CD4-positive, alpha-beta memory T cell (primary cell): ENCODE measurements around the gene DHX57. TPM values are rescaled to one million over a fixed set of nuclear protein-coding genes. Genes with fewer than 3 reads are reported as not detected.

ENCODE experiments used
- CTCF ChIA-PET: fragments of 350-600 bp; sonication (Branson Sonifier 250); formaldehyde crosslinking; loops from one replicate; lab custom pipeline; 2021; ENCODE audit warnings: inconsistent platforms; ENCODE audit not compliant: partially characterized antibody; lab: Charles Lee
- POLR2A ChIA-PET: fragments of 350-600 bp; sonication (Branson Sonifier 250); formaldehyde crosslinking; loops from one replicate; lab custom pipeline; 2021; ENCODE audit not compliant: partially characterized antibody; lab: Charles Lee
- DNase-seq, 5 donors: peaks; one replicate each; pipeline versions ENCODE4 v3.0.0 to v3.0.0-alpha.2; 2020 to 2022; ENCODE audit warnings: mixed read lengths in 1 of 5
- H3K27ac ChIP-seq: one replicate; pipeline ENCODE4 v1.7.0; 2013; ENCODE audit warnings: low read depth, low read length
- H3K27me3 ChIP-seq: 2 replicates; pipeline ENCODE4 v1.7.0; 2013; ENCODE audit warnings: mild to moderate bottlenecking, low read length, moderate library complexity; ENCODE audit not compliant: insufficient read depth
- H3K36me3 ChIP-seq: 2 replicates; pipeline ENCODE4 v1.7.0; 2013; ENCODE audit warnings: mild to moderate bottlenecking, low read length, moderate library complexity; ENCODE audit not compliant: insufficient read depth
- H3K4me1 ChIP-seq: 2 replicates; pipeline ENCODE4 v1.7.0; 2013; ENCODE audit warnings: mild to moderate bottlenecking, low read length, moderate library complexity; ENCODE audit not compliant: insufficient read depth
- H3K4me3 ChIP-seq, 2 donors: one replicate each; pipeline ENCODE4 v1.7.0; 2013; ENCODE audit warnings: low read length in 2 of 2, mild to moderate bottlenecking in 1 of 2
- H3K9me3 ChIP-seq, 2 donors: one replicate each; pipeline ENCODE4 v1.7.0; 2013; ENCODE audit warnings: low read length in 2 of 2, control low read depth in 1 of 2; ENCODE audit not compliant: control insufficient read depth in 1 of 2
- H3K27ac Mint-ChIP-seq, 7 donors: one replicate each; pipeline ENCODE4 v1.8.0; 2020 to 2021; ENCODE audit warnings: mixed read lengths in 7 of 7, mild to moderate bottlenecking in 6 of 7, inconsistent platforms in 3 of 7, moderate library complexity in 3 of 7
- H3K27me3 Mint-ChIP-seq, 2 donors: one replicate each; pipeline ENCODE4 v1.8.0; 2020 to 2021; ENCODE audit warnings: mixed read lengths in 2 of 2
- H3K36me3 Mint-ChIP-seq, 2 donors: one replicate each; pipeline ENCODE4 v1.8.0; 2020 to 2021; ENCODE audit warnings: mixed read lengths in 2 of 2, inconsistent platforms in 1 of 2, mild to moderate bottlenecking in 1 of 2
- H3K4me1 Mint-ChIP-seq, 4 donors: one replicate each; pipeline ENCODE4 v1.8.0; 2020 to 2021; ENCODE audit warnings: mixed read lengths in 4 of 4, mild to moderate bottlenecking in 1 of 4
- H3K4me3 Mint-ChIP-seq, 8 donors: one replicate each; pipeline ENCODE4 v1.8.0; 2020 to 2021; ENCODE audit warnings: mixed read lengths in 8 of 8, mild to moderate bottlenecking in 7 of 8, moderate library complexity in 6 of 8, inconsistent platforms in 3 of 8
- H3K9me3 Mint-ChIP-seq, 8 donors: one replicate each; pipeline ENCODE4 v1.8.0; 2020 to 2021; ENCODE audit warnings: mixed read lengths in 8 of 8, mild to moderate bottlenecking in 5 of 8, inconsistent platforms in 3 of 8, moderate library complexity in 1 of 8
- intact Hi-C: fragments of 100-400 bp; cut with micrococcal nuclease; formaldehyde crosslinking; loops from one replicate; pipeline ENCODE4 v1.15.1; 2023
- polyA plus RNA-seq, 2 donors: library from polyadenylated mRNA; unstranded; fragments of 300-500 nt; fragmentation: Illumina TruSeq; gene quantifications; one replicate each; pipeline ENCODE4 v1.2.3, GENCODE V29; 2021
- total RNA-seq, 2 experiments: library from RNA; stranded (reverse); gene quantifications; one replicate each; pipeline ENCODE4 v1.2.3, GENCODE V29; 2021

DHX57 gene
- total and polyA plus RNA-seq, 4 experiments from 2014 or later = 3.9 to 23.5 (median 12.6) TPM

GRCh38 chr2:38748943-38749804 is 126.6 kb downstream of the DHX57 start:
- no peaks in the 10 kb centered on the region for H3K9me3 ChIP-seq
- peaks cover 56% of the 10 kb centered on the region for H3K36me3 ChIP-seq
- Mint-ChIP-seq H3K27ac (peak overlapping the region; percentile 86 to 100 (median 96)), H3K36me3 (peaks cover 61 to 75% of the 10 kb centered on the region in 2 donors), H3K9me3 (peaks cover 0 to 22% (median 1%) of the 10 kb centered on the region in 8 donors), H3K4me3 (peak overlapping the region; percentile 98 to 100 (median 100)), H3K27me3 (peaks cover 0 to 3% of the 10 kb centered on the region in 2 donors), H3K4me1 (peaks cover 53 to 88% (median 65%) of the 10 kb centered on the region in 4 donors)
- H3K27me3 ChIP-seq = no peaks in the 10 kb centered on the region
- intact Hi-C loops = no loop called here
- H3K27ac ChIP-seq = peak overlapping the region; percentile 93
- peak overlapping the region; percentile 96 to 98 for H3K4me3 ChIP-seq
- peak in 2 of 5 donors; percentile 33 to 63 for DNase-seq
- CTCF ChIA-PET = interaction anchor here (1.0 to 4.4 kb wide), 7 partner anchors 8 to 195 kb away, joined by 3 to 27 read pairs (median 3); no protein-coding TSS in a partner anchor
- peaks cover 74% of the 10 kb centered on the region for H3K4me1 ChIP-seq
- POLR2A ChIA-PET = interaction anchor here (0.7 to 8.0 kb wide), 15 partner anchors 8 to 204 kb away, joined by 3 to 327 read pairs (median 4); partner anchors contain the start of genes GALM, GEMIN6 and HNRNPLL

- no peak for DNase-seq
- Mint-ChIP-seq H3K9me3 (peaks cover 0 to 22% (median 1%) of the 10 kb centered on the region in 8 donors), H3K36me3 (peaks cover 69 to 81% of the 10 kb centered on the region in 2 donors), H3K27ac (peak overlapping the region; percentile 86 to 99 (median 96)), H3K4me1 (peaks cover 58 to 90% (median 67%) of the 10 kb centered on the region in 4 donors), H3K27me3 (peaks cover 0 to 3% of the 10 kb centered on the region in 2 donors), H3K4me3 (peak overlapping the region; percentile 98 to 100 (median 100))
- H3K9me3 ChIP-seq = no peaks in the 10 kb centered on the region
- H3K4me1 ChIP-seq = peaks cover 75% of the 10 kb centered on the region
- peaks cover 64% of the 10 kb centered on the region for H3K36me3 ChIP-seq
- peak overlapping the region in 1 of 2 donors; percentile 3 for H3K4me3 ChIP-seq
- H3K27me3 ChIP-seq = no peaks in the 10 kb centered on the region
- CTCF ChIA-PET = interaction anchor here (0.6 to 4.4 kb wide), 6 partner anchors 22 to 167 kb away, joined by 3 to 27 read pairs (median 4); no protein-coding TSS in a partner anchor
- H3K27ac ChIP-seq = peak overlapping the region; percentile 93
- POLR2A ChIA-PET = interaction anchor here (0.6 to 8.0 kb wide), 12 partner anchors 7 to 389 kb away, joined by 3 to 327 read pairs (median 4); partner anchors contain the start of genes GALM, GEMIN6 and HNRNPLL
- intact Hi-C loops = no loop called here
These were observed 127.3 kb downstream of the DHX57 start for GRCh38 chr2:38748391-38748790.

- no peak for DNase-seq
- Mint-ChIP-seq H3K9me3 (peaks cover 0 to 22% (median 1%) of the 10 kb centered on the region in 8 donors), H3K36me3 (peaks cover 70 to 85% of the 10 kb centered on the region in 2 donors), H3K27ac (peak overlapping the region; percentile 86 to 99 (median 96)), H3K4me1 (peaks cover 58 to 93% (median 68%) of the 10 kb centered on the region in 4 donors), H3K4me3 (peak overlapping the region; percentile 98 to 100 (median 100)), H3K27me3 (peaks cover 0 to 3% of the 10 kb centered on the region in 2 donors)
- Histone ChIP-seq H3K4me3 (peak overlapping the region in 1 of 2 donors; percentile 3), H3K36me3 (peaks cover 67% of the 10 kb centered on the region), H3K27me3 (no peaks in the 10 kb centered on the region), H3K9me3 (no peaks in the 10 kb centered on the region), H3K4me1 (peaks cover 78% of the 10 kb centered on the region), H3K27ac (peak overlapping the region; percentile 93)
- ChIA-PET CTCF (interaction anchor here (1.0 to 4.4 kb wide), 4 partner anchors 149 to 166 kb away, joined by 3 to 27 read pairs (median 4); no protein-coding TSS in a partner anchor), POLR2A (interaction anchor here (0.6 to 8.0 kb wide), 13 partner anchors 7 to 389 kb away, joined by 3 to 327 read pairs (median 4); partner anchors contain the start of genes GALM, GEMIN6 and HNRNPLL)
- intact Hi-C loops = no loop called here
These were observed 127.9 kb downstream of the DHX57 start for GRCh38 chr2:38747819-38748218.

Other genes with a start within 250 kb of the DHX57 start
- 10 to 100 TPM; 35.5 to 35.8 TPM for gene GALM, start 209.8 kb downstream of the DHX57 start, total RNA-seq
- 10 to 100 TPM; 51.2 to 60.4 TPM for gene GALM, start 209.8 kb downstream of the DHX57 start, polyA plus RNA-seq
- gene SRSF7, start 124.6 kb downstream of the DHX57 start, total RNA-seq = 100 to 1,000 TPM; 314 to 333 TPM
- gene SRSF7, start 124.6 kb downstream of the DHX57 start, polyA plus RNA-seq = 100 to 1,000 TPM; 177 to 202 TPM
- 10 to 100 TPM; 15.1 to 15.5 TPM for gene GEMIN6, start 97.7 kb downstream of the DHX57 start, total RNA-seq
- gene GEMIN6, start 97.7 kb downstream of the DHX57 start, polyA plus RNA-seq = 10 to 100 TPM in 1 of 2 donors, 1 to 10 TPM in 1; 5.9 to 15.5 TPM
- gene MORN2, start within 50 bp of the DHX57 start, total RNA-seq = 1 to 10 TPM in 1 of 2 experiments, under 1 TPM in 1; 0.49 to 2.0 TPM
- gene MORN2, start within 50 bp of the DHX57 start, polyA plus RNA-seq = 1 to 10 TPM; 2.8 to 5.9 TPM
- gene ARHGEF33, start 13.9 kb upstream of the DHX57 start, total RNA-seq = under 1 TPM in 1 of 2 experiments, not detected in 1; 0.53 TPM
- gene ARHGEF33, start 13.9 kb upstream of the DHX57 start, polyA plus RNA-seq = under 1 TPM in 1 of 2 donors, not detected in 1; 0.09 TPM
- gene SOS1, start 245.1 kb upstream of the DHX57 start, total RNA-seq = 100 to 1,000 TPM in 1 of 2 experiments, 10 to 100 TPM in 1; 94.4 to 103 TPM
- 10 to 100 TPM in 1 of 2 donors, 1 to 10 TPM in 1; 5.7 to 25.6 TPM for gene SOS1, start 245.1 kb upstream of the DHX57 start, polyA plus RNA-seq